Measurements from ENCODE around the gene CTPS2.

GRCh38 chrX:16593801-16594200 is 118.7 kb downstream of the CTPS2 start:
- TF ChIP-seq POLR2A (IDR thresholded peaks at IDR 0.05; ENCODE audit: low read depth, low read length): no peak
- TF ChIP-seq POLR2AphosphoS5 (IDR thresholded peaks at IDR 0.05; ENCODE audit: low read depth, low read length): no peak
- no peak for TF ChIP-seq TAF1 (IDR thresholded peaks at IDR 0.05; ENCODE audit: borderline replicate concordance, low read depth, low read length)

Data from GM12892 (cell line).